EH (cell line): Measurements from ENCODE around the gene SLC35F3.
A peak's percentile ranks its signal among the peaks of the same experiment; 100 is the strongest.
"Not testable (repeated sequence)": the region's sequence is repeated elsewhere in the genome, so short reads cannot be mapped to it uniquely, and the experiment has no call there.

ENCODE experiments used
- DNase-seq: peaks from one replicate; pipeline ENCODE4 v3.0.0-alpha.2; 2015; ENCODE audit warnings: low read depth

SLC35F3 gene

DNA sequence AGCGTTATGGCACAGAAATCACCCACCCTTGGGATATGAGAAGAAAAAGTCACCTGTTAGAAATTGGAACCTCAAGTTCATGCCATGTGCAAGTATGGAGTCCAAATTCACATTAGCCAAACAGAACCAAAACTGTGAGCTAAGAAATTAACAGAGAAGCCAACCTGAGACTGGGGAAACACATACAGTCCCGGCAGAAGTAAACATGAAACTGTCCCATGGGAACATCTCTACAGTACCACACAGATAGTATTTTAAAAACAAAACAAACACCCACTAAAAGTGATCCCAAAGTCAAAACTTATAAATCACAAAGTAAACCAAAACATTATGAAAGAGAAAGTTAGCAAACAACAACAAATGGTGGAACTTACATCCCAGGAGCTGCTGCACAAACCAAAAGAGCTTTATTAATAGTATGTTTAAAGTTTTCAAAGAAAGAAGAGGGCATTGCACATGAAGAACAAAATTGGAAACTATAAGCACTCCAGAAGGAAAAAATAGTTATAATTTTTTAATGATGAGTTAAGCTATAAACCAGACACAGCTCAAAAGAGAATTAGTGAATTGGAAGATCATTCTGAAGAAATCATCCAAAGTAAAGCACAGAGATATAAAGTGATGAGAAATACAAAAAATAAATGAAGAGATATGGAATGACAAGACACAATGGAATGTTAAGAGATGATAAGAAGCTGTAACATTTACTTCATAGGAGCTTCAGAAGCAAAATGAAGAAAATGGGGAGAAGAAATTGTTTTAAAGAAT lies 385.2 kb downstream of the SLC35F3 start:
- no peak for DNase-seq

DNA sequence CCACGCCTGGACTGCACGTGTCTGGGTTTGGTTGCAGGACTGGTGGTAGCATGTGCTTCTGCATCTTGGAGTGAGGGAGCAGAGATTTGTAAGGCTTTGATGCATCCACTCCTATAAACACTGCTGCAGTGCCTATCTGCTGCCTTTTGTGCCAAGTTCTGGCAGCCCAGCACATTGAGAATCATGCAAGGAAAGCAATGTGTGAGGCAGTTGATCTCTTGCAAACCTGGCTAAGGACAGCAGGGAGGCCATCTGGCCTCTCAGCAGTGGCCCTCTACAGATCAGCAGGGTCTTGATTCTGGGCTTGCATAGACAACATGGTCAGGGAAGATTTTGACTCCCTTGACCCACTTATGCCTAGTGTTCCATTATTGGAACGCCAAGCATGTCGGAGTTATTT lies 387.5 kb downstream of the SLC35F3 start:
- DNase-seq = no peak

DNA sequence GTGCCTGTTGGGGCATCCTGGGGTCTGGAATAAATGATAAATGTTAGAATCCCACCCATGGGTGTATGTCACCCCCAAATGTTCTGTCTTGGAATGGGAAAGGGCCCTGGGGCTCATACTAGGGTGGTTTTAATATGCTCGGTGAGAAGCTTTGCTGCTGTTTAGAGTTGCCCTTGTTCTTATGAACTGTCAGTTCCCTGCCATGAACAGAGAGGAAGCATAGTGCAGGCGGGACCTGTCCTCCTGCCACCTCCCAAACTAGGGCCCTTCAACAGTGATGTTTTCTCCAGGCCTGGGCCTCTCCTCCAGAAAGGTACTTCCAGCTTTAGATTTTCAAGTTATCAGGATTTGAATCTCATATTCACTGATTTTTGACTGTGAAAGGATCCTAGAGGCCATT lies 388.1 kb downstream of the SLC35F3 start:
- no peak for DNase-seq

DNA sequence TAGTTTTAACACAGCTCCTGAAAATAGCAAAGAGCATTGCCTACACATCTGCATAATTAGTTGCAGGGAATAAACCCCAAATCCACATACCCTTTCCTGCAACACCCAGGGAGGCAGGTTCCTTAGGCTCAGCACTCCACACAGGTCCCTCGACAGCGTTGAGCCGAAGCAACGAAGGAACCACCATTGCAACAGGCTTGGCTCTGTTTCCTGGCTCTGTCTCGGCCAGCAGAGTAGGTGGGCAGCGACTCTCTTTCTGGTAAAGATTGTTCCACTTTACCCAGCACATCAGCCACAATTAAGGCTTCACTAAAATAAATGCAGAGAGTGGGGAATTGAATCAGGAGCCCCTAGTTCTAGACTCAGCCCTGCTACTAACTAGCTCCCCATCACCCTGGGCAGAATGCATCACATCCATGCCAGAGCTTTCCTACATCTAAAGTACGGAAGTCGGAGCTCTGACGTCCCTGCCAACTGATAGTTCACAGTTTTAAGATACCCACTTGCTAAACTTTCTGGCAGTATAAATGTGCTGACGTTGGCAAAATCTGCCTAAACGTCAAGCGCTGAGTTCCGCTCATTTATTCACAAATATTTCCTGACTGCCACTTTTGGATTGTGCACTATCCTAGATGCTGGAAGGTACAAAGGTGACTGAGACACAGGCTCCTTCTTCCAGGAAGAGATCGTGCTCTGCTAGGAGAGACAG lies 389.8 kb downstream of the SLC35F3 start:
- DNase-seq = no peak

DNA sequence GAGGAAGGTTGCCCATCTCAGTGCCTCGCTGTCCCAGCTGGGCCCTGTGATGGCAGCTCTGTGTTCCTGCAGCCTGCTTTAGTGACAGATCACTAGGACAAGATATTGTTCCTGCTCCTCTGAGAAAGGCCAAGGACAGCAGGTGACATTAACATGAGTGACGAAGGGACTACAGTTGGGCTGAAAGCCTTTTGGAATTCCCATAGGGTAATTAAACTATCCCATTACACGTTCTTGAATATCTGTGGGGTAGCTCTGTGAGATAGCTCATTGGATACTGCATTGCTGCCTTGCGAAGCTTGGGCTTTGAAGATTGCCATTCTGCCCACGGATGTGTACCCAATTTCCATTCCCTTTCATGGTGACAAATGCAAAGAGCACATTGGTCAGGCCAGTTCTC lies 390.6 kb downstream of the SLC35F3 start:
- DNase-seq = no peak

DNA sequence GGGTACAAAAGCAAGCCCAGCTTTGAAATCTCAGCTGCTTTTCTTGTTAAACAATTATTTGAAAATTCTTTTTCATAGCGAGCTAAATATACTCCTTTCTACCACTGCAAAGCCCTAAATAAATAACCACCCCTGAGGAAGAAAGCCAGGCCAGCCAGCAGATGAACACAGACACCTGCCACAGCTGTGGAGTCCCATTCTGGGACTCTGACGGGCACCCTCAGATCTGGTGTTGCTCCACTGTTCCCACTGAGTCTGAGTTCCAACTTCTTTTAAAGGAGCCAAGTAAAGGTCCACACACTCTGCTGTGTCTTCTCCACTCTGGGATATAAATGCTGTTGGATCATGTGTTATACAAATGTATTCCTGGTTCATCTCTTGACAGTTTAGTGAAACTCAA lies 391.1 kb downstream of the SLC35F3 start:
- DNase-seq = no peak

DNA sequence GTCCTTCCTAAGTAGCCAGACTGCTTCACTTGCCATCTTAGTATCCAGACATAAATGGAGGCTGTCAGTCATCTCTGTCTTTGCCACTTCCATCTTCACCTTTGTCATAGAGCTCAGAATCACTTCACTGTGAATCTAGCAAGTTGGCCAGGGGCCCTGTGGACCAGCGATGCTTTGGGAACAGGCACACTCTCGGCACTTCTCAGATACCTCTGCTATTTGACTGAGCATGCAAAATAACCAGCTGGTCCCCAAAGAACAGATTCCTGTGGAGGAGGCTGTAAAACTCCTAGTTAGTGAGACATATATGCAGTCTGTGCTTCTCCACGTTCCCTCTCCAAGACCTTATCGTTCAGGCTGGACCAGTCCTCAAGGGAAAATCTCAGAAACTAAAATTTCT lies 392.0 kb downstream of the SLC35F3 start:
- no peak for DNase-seq

DNA sequence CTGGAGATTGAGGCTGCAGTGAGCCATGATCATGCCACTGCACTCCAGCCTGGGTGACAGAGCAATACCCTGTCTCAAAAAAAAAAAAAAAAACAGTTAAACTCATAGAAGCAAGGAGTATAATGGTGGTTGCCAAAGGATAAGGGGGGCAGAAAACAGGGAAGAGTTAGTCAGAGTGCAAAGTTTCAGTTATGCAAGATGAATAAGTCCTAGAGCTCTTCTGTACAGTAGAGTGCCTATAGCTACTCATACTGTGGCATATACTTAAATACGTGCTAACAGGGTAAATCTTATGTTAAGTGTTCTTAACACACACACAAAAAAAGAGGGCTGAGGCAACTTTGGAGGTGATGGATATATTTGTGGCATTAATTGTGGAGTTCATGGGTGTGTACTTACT lies 393.2 kb downstream of the SLC35F3 start:
- no peak for DNase-seq

DNA sequence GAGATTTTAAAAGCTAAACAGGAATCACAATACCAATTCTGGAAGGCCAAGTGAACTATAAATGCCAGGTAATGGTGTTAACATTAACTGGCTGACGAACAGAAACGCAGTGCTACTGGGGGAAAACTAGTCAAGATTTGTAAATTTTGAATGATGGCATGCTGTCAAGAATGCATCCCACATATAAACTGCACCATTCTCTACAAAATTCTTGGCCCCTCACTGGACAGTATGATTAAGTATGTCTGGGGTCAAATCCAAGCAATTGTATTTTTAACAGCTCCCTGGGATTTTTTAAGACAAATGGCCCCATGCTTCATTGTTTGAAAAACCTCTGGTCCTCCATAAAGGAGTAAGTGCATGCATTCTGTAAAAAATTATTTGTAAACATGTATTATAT lies 395.6 kb downstream of the SLC35F3 start:
- DNase-seq = no peak

DNA sequence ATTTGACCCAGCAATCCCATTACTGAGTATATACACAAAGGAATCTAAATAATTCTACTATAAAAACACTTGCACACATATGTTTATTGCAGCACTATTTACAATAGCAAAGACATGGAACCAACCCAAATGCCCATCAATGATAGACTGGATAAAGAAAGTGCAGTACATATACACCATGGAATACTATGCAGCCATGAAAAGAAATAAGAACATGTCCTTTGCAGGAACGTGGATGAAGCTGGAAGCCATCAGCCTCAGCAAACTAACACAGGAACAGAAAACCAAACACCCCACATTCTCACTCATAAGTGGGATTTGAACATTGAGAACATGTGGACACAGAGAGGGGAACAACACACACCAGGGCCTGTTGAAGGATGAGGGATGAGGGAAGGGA lies 397.2 kb downstream of the SLC35F3 start:
- DNase-seq = not testable (repeated sequence)

DNA sequence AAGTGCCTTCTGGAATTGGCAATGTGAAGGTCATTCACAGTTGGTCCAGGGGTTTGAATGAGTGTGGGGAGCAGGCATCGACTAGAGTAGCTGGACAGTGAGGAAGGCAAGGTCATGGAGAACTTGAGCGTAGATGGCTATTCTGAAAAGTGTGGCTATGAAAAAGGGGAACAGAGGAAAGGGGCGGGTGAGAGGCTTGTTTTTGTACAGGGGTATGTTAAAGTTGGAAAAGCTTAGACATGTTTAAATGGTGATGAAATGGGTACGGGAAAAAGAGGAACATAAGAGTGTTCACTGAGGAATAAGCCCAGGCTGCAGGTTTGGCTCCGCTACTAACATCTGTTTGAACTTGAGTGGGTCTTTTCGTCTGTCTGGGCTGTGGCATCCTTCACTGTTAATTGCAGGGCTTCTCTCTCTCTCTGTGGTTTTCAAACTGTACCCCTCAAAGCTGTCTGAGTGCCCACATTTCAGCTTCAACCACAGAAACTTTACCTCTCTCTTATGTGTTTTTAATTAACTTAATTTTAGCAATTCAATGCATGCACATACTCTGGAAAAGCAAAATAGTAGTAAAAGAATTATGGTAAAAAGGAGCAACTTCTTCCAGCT lies 398.0 kb downstream of the SLC35F3 start:
- DNase-seq = no peak

DNA sequence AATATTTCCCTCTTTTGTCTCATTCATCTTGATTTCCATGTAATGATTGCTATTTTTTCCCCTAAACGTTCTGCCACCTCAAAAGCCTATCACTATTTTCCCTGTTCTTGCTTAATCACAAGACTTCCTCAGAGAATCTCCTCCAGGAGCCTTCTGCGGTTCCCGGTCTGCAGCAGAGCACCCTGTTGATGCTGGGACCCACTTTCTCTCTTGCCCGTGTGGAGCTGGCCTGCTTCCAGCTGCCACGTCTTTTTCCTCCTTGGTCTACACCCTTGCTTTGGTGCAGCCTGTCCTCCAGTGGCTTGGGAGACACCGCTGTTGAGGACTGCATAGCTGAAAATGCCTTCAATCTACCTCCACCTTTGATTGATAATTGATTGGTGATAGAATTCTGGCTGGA lies 398.8 kb downstream of the SLC35F3 start:
- no peak for DNase-seq

DNA sequence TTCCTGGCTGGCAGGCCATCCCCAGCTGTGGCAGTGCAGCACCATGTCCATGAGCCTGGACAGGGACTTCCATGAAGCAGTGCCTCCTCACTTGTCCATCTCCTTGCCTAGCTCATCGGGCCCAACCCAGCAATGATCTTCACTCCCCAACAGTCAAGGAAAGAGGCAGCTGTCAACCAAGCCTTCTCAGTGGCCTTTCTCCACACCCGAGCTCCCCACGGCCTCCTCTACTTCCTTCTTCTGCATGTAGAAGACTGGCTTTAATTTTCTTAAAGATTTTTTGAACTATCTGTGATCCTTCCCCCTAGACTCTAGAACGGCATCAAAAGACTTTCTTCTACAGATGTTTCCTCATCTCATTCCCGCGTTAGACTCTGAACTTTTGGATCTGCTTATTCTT lies 403.2 kb downstream of the SLC35F3 start:
- DNase-seq = no peak

DNA sequence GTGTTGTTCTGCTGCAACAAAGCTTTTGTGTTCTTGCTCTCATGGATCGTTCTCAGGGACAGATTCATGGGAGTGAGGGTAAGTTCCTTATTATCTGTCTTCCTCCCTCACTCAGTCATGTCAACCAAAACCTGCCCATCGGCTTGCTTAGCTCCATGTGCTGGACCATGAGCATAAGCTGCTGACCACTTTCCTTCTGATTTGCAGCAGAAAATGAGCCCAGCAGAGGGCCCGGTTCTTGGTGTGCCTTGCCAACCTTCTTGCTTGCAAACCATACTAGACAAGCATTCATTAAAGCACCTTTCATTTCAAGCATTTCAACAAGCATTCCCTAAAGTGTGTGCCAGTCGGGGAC lies 404.7 kb downstream of the SLC35F3 start:
- no peak for DNase-seq

DNA sequence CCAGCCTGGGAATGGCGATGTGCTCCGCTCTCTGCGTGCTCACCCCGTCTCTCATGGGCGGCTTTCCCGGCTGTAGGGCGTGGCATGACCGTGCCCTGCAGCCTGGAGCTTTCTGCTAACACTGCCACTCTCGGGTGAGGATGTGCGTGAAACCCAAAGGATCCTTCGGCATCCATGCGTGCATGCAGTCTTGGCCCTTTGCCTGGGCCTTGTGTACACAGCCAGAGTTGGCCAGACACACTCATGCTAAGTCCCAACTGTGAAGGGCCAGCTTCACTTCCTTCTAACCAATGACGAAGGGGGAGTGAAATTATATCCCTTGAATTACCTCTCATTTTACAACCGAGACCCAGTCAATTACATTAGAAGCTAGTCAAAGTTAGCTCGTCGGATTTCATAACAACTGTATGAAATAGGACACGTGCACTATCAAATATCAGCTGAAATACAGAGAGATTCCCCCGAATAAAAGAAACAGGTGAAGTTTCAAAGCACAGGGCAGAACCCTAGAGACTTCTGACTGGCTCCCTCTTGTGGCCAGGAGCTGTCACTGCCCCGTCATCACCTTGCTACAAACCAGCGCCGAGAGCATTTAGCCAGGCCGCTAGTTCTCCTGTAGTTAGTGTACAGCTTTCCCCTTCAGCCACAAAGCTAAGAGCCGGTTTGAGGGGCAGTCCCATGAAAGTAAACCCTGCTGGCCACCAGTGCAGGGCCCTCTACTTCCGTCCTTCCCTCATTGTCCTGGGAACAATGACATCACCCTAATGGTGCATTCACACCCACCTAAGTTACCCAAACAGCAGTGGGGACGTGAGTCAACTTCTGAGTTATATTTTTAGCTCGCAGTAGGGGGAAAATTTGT lies 405.4 kb downstream of the SLC35F3 start:
- DNase-seq = peak; percentile 68

DNA sequence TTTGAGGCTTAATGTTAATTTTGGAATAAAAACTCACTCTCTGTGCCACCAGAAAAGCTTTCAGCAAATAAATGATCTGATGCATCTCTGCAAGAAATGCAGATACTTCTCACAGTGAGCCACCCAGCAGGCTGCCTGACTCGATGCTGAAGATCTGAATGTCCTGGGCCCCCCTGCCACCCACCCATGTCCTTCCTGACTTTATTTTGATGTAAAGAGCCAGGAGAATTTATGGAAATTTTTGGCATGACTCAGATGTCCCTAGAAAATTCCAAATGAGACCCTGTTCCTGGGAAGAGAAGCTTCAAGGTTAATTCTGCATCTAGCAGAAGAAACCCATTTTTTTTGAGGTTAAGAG lies 406.0 kb downstream of the SLC35F3 start:
- DNase-seq = no peak

DNA sequence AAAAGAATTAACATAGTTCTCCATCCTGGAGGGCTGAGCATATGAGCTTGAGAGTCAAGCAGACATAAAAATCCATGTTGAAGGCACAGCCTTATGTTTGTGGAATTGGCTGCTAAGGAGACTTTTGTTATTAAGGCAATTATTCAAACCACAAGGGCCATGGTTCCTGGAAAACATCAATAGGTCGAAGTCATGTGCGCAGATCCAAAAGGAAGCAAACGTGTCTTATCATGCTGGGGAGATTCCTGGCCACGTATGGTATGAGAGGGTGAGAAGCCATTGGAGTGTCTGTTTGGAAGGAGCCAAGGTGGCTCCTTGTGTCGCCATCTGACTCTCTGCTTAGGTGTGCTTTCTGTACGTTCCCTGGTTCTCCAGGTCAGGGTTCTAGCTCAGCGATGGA lies 406.9 kb downstream of the SLC35F3 start:
- DNase-seq = no peak

DNA sequence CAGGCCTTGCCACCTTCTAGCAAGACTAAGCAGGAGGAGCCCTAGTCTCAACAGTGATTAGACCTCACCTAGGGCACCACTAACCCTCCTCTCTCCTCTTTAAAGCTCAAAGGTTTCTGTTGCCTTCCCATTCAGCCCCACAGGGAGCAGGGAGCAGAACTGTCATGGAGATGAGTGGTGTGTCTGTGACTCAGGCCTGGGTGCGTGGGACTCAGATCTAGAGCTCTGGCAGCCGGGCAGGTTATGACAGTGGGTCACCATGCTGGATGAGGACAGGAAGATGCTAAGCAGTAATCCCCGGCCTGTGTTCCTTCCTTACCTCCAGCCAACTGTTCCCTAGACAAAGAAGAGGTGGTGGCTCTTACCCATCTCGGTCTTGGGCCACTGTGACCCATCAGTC lies 408.7 kb downstream of the SLC35F3 start:
- DNase-seq = no peak

DNA sequence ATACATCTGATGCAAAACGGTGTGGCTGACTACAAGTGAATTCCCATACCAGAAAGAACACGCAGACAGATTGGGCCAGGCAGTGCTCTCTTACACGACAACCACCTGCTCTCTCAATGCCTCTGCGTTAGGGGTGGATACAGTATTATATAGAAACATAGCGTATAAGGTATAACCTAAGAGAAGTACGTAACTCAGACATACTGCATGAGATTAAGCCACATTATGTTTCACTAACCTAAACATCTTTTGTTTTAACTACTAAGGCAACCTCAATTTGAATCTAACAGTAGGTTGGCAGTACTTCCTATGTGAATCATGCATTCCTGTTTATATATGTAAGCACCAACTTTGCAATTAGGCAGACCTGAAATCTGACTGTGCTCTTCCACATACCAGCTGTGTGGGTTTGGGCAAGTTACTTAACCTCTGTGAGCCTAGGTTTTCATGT lies 410.6 kb downstream of the SLC35F3 start:
- DNase-seq = peak; percentile 79

DNA sequence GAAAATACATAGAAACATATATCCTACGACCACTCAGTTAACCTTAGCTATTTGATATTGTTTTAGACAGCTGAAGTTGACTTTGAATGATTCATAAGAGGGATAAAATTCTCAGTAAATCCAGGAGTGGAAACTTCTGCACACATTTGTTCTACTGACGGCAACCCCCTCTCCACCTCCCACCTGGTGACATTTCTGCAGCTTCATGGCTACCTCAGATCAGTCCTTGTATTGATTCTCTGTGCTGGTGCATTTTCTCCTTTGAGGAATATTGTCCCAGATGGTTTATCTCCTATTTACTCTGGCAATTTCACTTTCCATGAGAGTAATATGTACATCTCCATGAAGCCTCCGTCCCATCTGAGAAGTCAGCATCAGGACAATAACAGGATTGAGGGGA lies 411.1 kb downstream of the SLC35F3 start:
- no peak for DNase-seq

DNA sequence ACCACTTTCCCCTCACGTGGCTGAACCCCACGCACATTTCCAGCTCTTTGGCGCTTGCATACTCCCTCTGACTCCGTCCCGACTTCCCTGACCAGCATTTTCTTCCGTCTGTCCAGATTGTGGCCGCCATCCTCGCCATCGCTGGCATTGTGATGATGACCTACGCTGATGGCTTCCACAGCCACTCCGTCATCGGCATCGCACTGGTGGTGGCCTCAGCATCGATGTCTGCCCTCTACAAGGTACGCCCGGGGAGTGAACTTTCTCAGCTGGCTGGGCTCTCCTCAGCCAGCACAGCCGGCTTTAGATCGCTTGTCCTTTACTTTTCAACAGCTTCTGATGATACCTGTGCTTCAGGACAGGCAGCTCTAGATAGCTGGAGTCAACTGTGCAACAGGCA lies 412.0 kb downstream of the SLC35F3 start:
- no peak for DNase-seq

DNA sequence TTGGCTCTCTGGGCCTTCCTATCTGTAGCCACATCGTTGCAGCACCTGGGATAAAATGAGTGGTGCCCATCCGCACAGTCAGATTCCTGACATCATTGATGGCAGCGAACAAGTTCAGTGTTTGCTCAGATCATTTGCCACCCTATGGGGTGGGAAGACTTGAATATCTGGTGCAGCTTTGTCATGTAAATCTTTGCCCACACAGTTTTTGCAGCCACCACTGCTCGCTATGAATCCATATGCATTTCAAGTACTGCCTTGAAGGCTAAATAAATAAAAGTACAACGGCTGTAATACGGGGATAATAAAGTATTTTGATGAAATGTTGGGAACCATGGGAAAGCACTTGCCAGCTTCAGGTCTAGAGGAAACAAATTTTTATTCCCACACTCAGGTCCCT lies 412.5 kb downstream of the SLC35F3 start:
- no peak for DNase-seq

DNA sequence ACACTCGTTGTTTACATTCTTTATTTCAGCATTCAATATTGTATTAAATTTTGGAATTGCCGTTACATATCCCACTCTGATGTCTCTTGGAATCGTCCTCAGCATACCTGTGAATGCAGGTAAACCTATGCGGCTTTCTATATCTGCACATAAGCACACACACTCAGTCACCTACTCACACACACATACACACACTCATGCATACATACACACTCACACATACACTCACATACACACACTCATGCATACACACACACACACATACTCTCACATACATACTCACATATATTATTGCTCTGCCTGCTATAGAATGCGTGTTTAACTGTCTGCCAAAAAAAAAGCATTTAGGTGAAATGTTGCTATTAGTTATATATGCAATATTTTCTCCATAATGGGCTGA lies 415.6 kb downstream of the SLC35F3 start:
- no peak for DNase-seq
